Endothelial cell of umbilical vein (primary cell): ENCODE data around the gene ACTA2. TPM values are rescaled to one million over a fixed set of nuclear protein-coding genes. Genes with fewer than 3 reads are reported as not detected.

Source experiments
- BruUV-seq: library from RNA; stranded (reverse); fragments of 400-500 nt; replicated peaks from 2 replicates; lab custom pipeline; 2021; lab: Mats Ljungman, UMichigan
- CTCF ChIA-PET: fragments of 300-600, 350-600 bp; sonication (Branson Sonifier 250); formaldehyde crosslinking; loops from one replicate; lab custom pipeline; 2021; ENCODE audit warnings: antibody characterized with exemption, inconsistent platforms; lab: Charles Lee
- POLR2A ChIA-PET: fragments of 300-600, 350-600 bp; sonication (Branson Sonifier 250); formaldehyde crosslinking; loops from one replicate; lab custom pipeline; 2021; ENCODE audit warnings: antibody characterized with exemption, inconsistent platforms; lab: Charles Lee
- DNase-seq: peaks from one replicate; pipeline ENCODE4 v3.0.0-alpha.2; 2011; ENCODE audit warnings: low read depth, low spot score
- FAIRE-seq: peaks from 2 replicates; lab custom pipeline; 2011; peaks lifted over from hg19 to GRCh38; lab: Jason Lieb, UNC
- H2AFZ ChIP-seq: 2 replicates; pipeline ENCODE4 v1.6.0; 2012; ENCODE audit warnings: low read depth, low read length, control low read depth, inconsistent platforms
- H3K27ac ChIP-seq: 2 replicates; pipeline ENCODE4 v1.5.1; 2011; ENCODE audit warnings: low read depth, mild to moderate bottlenecking, control low read depth, low read length, moderate library complexity; ENCODE audit not compliant: insufficient read depth
- H3K27me3 ChIP-seq, 2 experiments: 2 replicates each; pipeline versions ENCODE4 v1.6.0 to v1.6.1; 2011; ENCODE audit warnings: low read length in 2 of 2, mixed read lengths in 1 of 2; ENCODE audit not compliant: control insufficient read depth in 2 of 2, insufficient read depth in 2 of 2
- H3K36me3 ChIP-seq, 2 experiments: 2 replicates in 1 of 2; 3 replicates in 1 of 2; pipeline ENCODE4 v1.5.1; 2011; ENCODE audit warnings: low read length in 2 of 2, mild to moderate bottlenecking in 1 of 2, moderate library complexity in 1 of 2; ENCODE audit not compliant: control insufficient read depth in 2 of 2, insufficient read depth in 2 of 2; ENCODE audit errors: extremely low read depth in 1 of 2
- H3K4me1 ChIP-seq: 3 replicates; pipeline ENCODE4 v1.5.1; 2011; ENCODE audit warnings: mild to moderate bottlenecking, low read length; ENCODE audit not compliant: control insufficient read depth, insufficient read depth; ENCODE audit errors: extremely low read depth
- H3K4me2 ChIP-seq: 2 replicates; pipeline ENCODE4 v1.6.1; 2011; ENCODE audit warnings: low read length, control low read depth, mixed read lengths; ENCODE audit not compliant: insufficient read depth
- H3K4me3 ChIP-seq, 3 experiments: fragments of 200-600 bp in 1 of 3; sonication (generic), shearing (Covaris generic) in 1 of 3; replicated peaks in 1 of 3; 2 replicates each; pipeline ENCODE4 v1.5.1; 2011 to 2016; ENCODE audit warnings: control low read depth in 3 of 3, low read length in 3 of 3, mild to moderate bottlenecking in 2 of 3, inconsistent platforms in 1 of 3, low read depth in 1 of 3, moderate library complexity in 1 of 3; ENCODE audit not compliant: insufficient read depth in 1 of 3
- H3K79me2 ChIP-seq: 2 replicates; pipeline ENCODE4 v1.6.0; 2012; ENCODE audit warnings: low read length, inconsistent platforms; ENCODE audit not compliant: control insufficient read depth, insufficient read depth
- H3K9ac ChIP-seq: replicated peaks from 2 replicates; pipeline ENCODE3; 2011; ENCODE audit warnings: low read length, control low read depth; ENCODE audit not compliant: insufficient read depth; ENCODE audit errors: extremely low read depth
- H3K9me1 ChIP-seq: replicated peaks from 3 replicates; pipeline ENCODE4 v1.6.0; 2011; ENCODE audit warnings: mild to moderate bottlenecking, low read length; ENCODE audit not compliant: control insufficient read depth, insufficient read depth; ENCODE audit errors: extremely low read depth
- H3K9me3 ChIP-seq: replicated peaks from 2 replicates; pipeline ENCODE4 v1.5.1; 2012; ENCODE audit warnings: low read length, inconsistent platforms; ENCODE audit not compliant: control insufficient read depth, insufficient read depth
- H4K20me1 ChIP-seq: replicated peaks from 2 replicates; pipeline ENCODE3; 2011; ENCODE audit warnings: mild to moderate bottlenecking, low read length; ENCODE audit not compliant: control insufficient read depth, insufficient read depth; ENCODE audit errors: extremely low read depth
- CTCF ChIP-seq, 2 donors: IDR thresholded peaks; 1 replicate in 1 of 2; 2 replicates in 1 of 2; pipeline ENCODE4 v1.5.1; 2011; ENCODE audit warnings: low read length in 2 of 2, mild to moderate bottlenecking in 2 of 2, moderate library complexity in 2 of 2, control low read depth in 1 of 2, inconsistent platforms in 1 of 2, low read depth in 1 of 2; ENCODE audit not compliant: insufficient read depth in 1 of 2; ENCODE audit errors: extremely low read depth in 1 of 2
- EZH2 ChIP-seq: IDR thresholded peaks from 2 replicates; pipeline ENCODE4 v1.6.1; 2012; ENCODE audit warnings: borderline replicate concordance, low read depth, mild to moderate bottlenecking, moderate library complexity, low read length, inconsistent platforms; ENCODE audit not compliant: severe bottlenecking
- FOS ChIP-seq: IDR thresholded peaks from 2 replicates; pipeline ENCODE4 v1.6.1; 2011; ENCODE audit warnings: mild to moderate bottlenecking, low read length, moderate library complexity, borderline replicate concordance; ENCODE audit not compliant: insufficient read depth
- GATA2 ChIP-seq: IDR thresholded peaks from 2 replicates; pipeline ENCODE4 v1.7.0; 2011; ENCODE audit warnings: low read depth, mild to moderate bottlenecking, moderate library complexity, mixed read lengths, low read length; ENCODE audit not compliant: insufficient read length, insufficient read depth
- JUN ChIP-seq: IDR thresholded peaks from 2 replicates; pipeline ENCODE4 v1.6.1; 2011; ENCODE audit warnings: borderline replicate concordance, low read depth; ENCODE audit not compliant: insufficient read length, insufficient read depth
- MAX ChIP-seq: IDR thresholded peaks from 2 replicates; pipeline ENCODE4 v1.6.1; 2011; ENCODE audit not compliant: insufficient read depth, insufficient read length
- MYC ChIP-seq: IDR thresholded peaks from one replicate; pipeline ENCODE4 v1.6.1; 2011; ENCODE audit warnings: mild to moderate bottlenecking, low read depth, low read length
- POLR2A ChIP-seq: IDR thresholded peaks from 2 replicates; pipeline ENCODE4 v1.6.1; 2012; ENCODE audit warnings: low read depth, mild to moderate bottlenecking, control low read depth, low read length
- POLR2AphosphoS5 ChIP-seq: IDR thresholded peaks from 2 replicates; pipeline ENCODE4 v1.6.1; 2012; ENCODE audit warnings: low read depth, mild to moderate bottlenecking, control low read depth, low read length, moderate library complexity; ENCODE audit not compliant: insufficient read depth
- dilution Hi-C: fragments of 300-500 bp; cut with MboI; formaldehyde crosslinking; loops from one replicate; pipeline ENCODE4 v1.15.0; 2019; ENCODE audit warnings: low sequenced_read_pairs; ENCODE audit not compliant: extremely low pct_ligation_motif_present
- intact Hi-C: fragments of 100-400 bp; cut with micrococcal nuclease; formaldehyde crosslinking; loops from one replicate; pipeline ENCODE4 v1.10.0; 2022
- polyA plus RNA-seq, 4 experiments: library from polyadenylated mRNA; depleted of rRNA in 3 of 4; stranded (reverse) in 3 of 4; unstranded in 1 of 4; fragments of >200 nt; gene quantifications; 2 replicates each; pipeline versions ENCODE4 v1.2.1 to v1.2.3, GENCODE V29; 2011 to 2012; ENCODE audit warnings: missing spikeins in 1 of 4
- total RNA-seq: library from RNA; stranded (reverse); gene quantifications from 2 replicates; pipeline ENCODE4 v1.2.3, GENCODE V29; 2021

The ACTA2 gene
- total and polyA plus RNA-seq, 2 donors (not counting 3 experiments of a cell fraction or from before 2014, with no cell fraction given) = 6.3 to 9.7 TPM

- no peak overlapping the region for H2AFZ ChIP-seq
- POLR2A ChIA-PET = no interaction called here
- no peaks in the 10 kb centered on the region for H3K79me2 ChIP-seq
- peaks cover 4% of the 10 kb centered on the region for H3K4me1 ChIP-seq
- H3K27me3 ChIP-seq = peaks cover 0 to 2% of the 10 kb centered on the region in 2 experiments
- FAIRE-seq = no peak
- intact Hi-C loops (no loop called here), dilution Hi-C loops (no loop called here)
- H4K20me1 ChIP-seq = no peaks in the 10 kb centered on the region
- H3K36me3 ChIP-seq = no peaks in the 10 kb centered on the region
- no peak overlapping the region for H3K4me3 ChIP-seq
- H3K9me1 ChIP-seq = no peaks in the 10 kb centered on the region
- H3K27ac ChIP-seq = no peak overlapping the region
- H3K9ac ChIP-seq = no peak overlapping the region
- TF ChIP-seq MYC (no peak), POLR2A (no peak), CTCF (IDR thresholded peaks at IDR 0.05; ENCODE audit: extremely low read depth in 1 of 2, insufficient read depth in 1 of 2, low read depth in 1 of 2, low read length in 2 of 2) (no peak), MAX (no peak), EZH2 (no peak), POLR2AphosphoS5 (no peak), FOS (no peak), GATA2 (no peak), JUN (no peak)
- no TSS peak for BruUV-seq
- H3K4me2 ChIP-seq = no peak overlapping the region
- H3K9me3 ChIP-seq = no peaks in the 10 kb centered on the region
- no peak for DNase-seq
- CTCF ChIA-PET = interaction anchor here (0.7 to 11.9 kb wide), 12 partner anchors 40 to 371 kb away, joined by 3 to 584 read pairs (median 12); partner anchors contain the start of gene FAS
Observed at GRCh38 chr10:88936656-88937055, 15.9 kb downstream of the ACTA2 start.
